Mucosa of gallbladder (tissue), 1 donor: Measurements from ENCODE around the gene TAF11L14. TPM values are rescaled to one million over a fixed set of nuclear protein-coding genes. Genes with fewer than 3 reads are reported as not detected.
"Not testable (repeated sequence)": the region's sequence is repeated elsewhere in the genome, so short reads cannot be mapped to it uniquely, and the experiment has no call there.

Experiments used
- DNase-seq: peaks from one replicate; pipeline ENCODE4 v3.0.0-alpha.2; 2020; ENCODE audit warnings: low spot score
- total RNA-seq: library from RNA; stranded (reverse); gene quantifications from one replicate; pipeline ENCODE4 v1.2.1, GENCODE V29; 2021
- donor health status: DM: no; HTN: no; CAD: no.

TAF11L14 gene
- not detected for total RNA-seq

GRCh38 chr5:17634160-17634559, at the start of gene TAF11L14:
TAF11L14 (plus strand) TSS chr5:17634460.
- no peak for DNase-seq

DNA sequence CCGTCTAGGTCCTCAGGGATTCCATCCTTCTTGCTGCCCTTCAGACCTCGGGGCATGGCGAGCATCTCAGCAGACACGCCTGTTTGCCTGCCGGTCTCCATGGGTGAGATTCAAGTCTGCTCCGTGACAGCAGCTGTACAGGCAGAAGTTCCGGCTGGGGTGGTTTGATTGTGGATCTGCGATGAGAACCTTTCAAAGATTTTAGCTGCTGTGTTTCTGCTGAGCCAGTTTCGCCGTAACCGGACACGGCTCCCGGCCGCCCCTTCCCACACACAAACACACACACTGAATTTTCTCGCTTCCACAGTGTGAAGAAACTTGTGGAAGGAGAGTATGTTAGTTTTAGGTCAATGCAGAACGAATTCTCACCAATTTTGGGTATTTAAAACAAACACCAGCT, 48.6 kb upstream of the TAF11L14 start, which contains the start of gene TAF11L7:
Gene TAF11L7, minus strand, starts transcription at position 101 of the 400 bp plus-strand sequence.
- not testable (repeated sequence) for DNase-seq

DNA sequence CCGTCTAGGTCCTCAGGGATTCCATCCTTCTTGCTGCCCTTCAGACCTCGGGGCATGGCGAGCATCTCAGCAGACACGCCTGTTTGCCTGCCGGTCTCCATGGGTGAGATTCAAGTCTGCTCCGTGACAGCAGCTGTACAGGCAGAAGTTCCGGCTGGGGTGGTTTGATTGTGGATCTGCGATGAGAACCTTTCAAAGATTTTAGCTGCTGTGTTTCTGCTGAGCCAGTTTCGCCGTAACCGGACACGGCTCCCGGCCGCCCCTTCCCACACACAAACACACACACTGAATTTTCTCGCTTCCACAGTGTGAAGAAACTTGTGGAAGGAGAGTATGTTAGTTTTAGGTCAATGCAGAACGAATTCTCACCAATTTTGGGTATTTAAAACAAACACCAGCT, 43.4 kb upstream of the TAF11L14 start, which contains the start of gene TAF11L8:
Gene TAF11L8, minus strand, starts transcription at position 101 of the 400 bp plus-strand sequence.
- DNase-seq = not testable (repeated sequence)

DNA sequence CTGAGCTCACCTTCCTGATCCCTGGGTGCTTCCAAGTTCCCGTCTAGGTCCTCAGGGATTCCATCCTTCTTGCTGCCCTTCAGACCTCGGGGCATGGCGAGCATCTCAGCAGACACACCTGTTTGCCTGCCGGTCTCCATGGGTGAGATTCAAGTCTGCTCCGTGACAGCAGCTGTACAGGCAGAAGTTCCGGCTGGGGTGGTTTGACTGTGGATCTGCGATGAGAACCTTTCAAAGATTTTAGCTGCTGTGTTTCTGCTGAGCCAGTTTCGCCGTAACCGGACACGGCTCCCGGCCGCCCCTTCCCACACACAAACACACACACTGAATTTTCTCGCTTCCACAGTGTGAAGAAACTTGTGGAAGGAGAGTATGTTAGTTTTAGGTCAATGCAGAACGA, 40.0 kb upstream of the TAF11L14 start, which contains the start of gene TAF11L9:
Gene TAF11L9, minus strand, starts transcription at position 140 of the 400 bp plus-strand sequence.
- DNase-seq = not testable (repeated sequence)

DNA sequence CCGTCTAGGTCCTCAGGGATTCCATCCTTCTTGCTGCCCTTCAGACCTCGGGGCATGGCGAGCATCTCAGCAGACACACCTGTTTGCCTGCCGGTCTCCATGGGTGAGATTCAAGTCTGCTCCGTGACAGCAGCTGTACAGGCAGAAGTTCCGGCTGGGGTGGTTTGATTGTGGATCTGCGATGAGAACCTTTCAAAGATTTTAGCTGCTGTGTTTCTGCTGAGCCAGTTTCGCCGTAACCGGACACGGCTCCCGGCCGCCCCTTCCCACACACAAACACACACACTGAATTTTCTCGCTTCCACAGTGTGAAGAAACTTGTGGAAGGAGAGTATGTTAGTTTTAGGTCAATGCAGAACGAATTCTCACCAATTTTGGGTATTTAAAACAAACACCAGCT, 36.5 kb upstream of the TAF11L14 start, which contains the start of gene TAF11L10:
Gene TAF11L10, minus strand, starts transcription at position 101 of the 400 bp plus-strand sequence.
- not testable (repeated sequence) for DNase-seq

- not testable (repeated sequence) for DNase-seq
These were observed 30.4 kb upstream of the TAF11L14 start, which contains the start of gene TAF11L11 for GRCh38 chr5:17603880-17604279. TAF11L11 (plus strand) TSS chr5:17604183.

DNA sequence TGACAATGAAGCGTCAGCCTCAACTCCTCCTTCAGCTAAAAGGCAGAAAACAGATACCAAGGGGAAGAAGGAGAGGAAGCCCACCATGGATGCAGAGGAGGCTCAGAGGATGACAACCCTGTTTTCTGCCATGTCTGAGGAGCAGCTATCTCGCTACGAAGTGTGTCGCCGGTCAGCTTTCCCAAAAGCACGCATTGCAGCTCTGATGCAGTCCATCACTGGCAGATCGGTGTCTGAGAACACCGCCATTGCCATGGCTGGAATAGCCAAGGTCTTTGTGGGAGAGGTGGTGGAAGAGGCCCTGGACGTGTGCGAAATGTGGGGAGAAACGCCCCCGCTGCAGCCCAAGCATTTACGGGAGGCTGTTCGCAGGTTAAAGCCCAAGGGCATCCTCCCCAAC, 29.3 kb upstream of the TAF11L14 start:
- DNase-seq = no peak

- not testable (repeated sequence) for DNase-seq
These were observed 26.8 kb upstream of the TAF11L14 start for GRCh38 chr5:17607461-17607860.

DNA sequence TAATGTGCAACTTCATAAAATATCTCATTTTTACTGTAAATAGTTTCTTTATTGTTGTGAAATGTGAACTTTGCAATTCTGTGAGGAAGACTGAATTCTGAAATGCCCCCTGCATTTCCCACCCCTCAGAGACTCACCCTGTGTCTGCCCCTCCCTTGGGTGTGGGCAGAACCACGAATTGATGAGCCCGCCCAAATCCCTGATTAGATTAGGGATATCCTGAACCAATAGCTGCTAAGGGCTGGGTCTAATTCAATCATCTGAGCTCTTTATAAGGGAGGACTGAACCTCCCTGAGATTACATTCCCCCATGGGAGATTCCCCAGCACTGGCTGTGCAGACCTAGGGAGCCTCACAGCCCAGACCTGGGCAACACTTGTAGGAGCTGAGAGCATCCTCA, 24.2 kb upstream of the TAF11L14 start, which contains the start of gene TAF11L12:
Gene TAF11L12, plus strand, starts transcription at position 301 of the 400 bp plus-strand sequence.
- DNase-seq = not testable (repeated sequence)

DNA sequence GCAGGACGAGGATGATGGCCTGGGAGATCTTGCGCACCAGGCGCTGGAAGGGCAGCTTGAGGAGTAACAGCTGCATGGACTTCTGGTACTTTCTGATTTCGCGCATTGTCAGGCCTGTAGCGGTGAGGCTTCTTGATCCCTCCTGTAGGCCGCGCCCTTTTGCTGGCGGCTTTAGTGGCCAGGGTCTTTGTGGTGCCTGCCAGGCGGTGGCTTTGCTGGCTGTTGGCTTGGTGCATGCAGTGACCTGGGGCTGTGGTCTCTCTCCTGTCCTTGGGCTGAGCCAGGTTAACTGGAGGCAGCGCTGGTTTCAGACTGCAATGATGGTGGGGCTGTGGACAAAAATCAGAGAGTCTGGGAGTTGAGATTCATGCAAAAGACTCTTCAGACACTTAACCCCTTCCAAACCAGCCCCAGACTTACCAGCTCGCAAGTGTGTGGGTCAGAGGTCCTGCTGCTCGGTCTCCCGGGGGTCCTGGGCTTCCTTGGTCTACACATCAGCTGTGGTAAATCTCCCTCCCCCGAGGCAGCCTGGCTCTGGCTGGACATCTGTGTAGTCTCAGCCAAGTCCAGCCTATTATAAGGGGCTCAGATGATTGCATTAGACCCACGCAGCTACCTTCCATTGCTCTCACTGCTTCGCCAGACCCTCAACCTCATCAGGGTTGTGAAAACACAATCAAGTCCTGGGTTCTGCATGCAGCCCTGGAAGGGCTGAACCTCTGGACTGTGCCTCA, 19.2 kb upstream of the TAF11L14 start:
- no peak for DNase-seq

DNA sequence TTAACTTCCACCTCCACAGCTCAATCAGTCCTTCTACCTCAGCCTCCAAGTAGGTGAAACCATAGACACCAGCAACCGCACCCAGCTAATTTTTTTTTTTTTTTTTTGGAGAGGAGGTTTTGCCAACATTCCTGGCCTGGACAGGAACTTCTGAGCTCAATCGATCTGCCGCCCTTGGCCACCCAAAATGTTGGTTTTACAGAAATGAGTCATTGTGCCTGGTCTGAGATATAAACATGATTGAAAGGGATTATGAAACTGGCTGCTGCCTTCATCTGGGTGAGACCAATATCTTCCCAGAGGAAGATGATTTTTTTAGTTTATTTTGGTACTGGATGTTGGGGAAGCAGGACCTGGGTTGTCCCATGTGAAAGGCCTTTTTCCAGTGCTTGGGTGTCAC, 14.9 kb upstream of the TAF11L14 start:
- no peak for DNase-seq

- no peak for DNase-seq
These were observed 13.6 kb upstream of the TAF11L14 start for GRCh38 chr5:17620627-17621026.

- DNase-seq = no peak
These were observed 8.6 kb upstream of the TAF11L14 start for GRCh38 chr5:17625686-17626085.

DNA sequence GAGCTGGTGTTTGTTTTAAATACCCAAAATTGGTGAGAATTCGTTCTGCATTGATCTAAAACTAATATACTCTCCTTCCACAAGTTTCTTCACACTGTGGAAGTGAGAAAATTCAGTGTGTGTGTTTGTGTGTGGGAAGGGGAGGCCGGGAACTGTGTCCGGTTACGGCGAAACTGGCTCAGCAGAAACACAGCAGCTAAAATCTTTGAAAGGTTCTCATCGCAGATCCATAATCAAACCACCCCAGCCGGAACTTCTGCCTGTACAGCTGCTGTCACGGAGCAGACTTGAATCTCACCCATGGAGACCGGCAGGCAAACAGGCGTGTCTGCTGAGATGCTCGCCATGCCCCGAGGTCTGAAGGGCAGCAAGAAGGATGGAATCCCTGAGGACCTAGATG, 2.5 kb upstream of the TAF11L14 start, which contains the start of gene TAF11L13:
Gene TAF11L13, plus strand, starts transcription at position 301 of the 400 bp plus-strand sequence.
- not testable (repeated sequence) for DNase-seq

DNA sequence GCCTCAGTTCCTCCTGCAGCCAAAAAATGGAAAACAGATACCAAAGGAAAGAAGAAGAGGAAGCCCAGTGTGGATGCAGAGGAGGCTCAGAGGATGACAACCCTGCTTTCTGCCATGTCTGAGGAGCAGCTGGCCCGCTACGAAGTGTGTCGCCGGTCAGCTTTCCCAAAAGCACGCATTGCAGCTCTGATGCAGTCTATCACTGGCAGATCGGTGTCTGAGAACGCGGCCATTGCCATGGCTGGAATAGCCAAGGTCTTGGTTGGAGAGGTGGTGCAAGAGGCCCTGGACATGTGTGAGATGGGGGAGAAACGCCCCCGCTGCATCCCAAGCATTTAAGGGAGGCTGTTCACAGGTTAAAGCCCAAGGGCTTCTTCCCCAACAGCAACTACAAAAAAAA, 15.0 kb downstream of the TAF11L14 start:
- not testable (repeated sequence) for DNase-seq

DNA sequence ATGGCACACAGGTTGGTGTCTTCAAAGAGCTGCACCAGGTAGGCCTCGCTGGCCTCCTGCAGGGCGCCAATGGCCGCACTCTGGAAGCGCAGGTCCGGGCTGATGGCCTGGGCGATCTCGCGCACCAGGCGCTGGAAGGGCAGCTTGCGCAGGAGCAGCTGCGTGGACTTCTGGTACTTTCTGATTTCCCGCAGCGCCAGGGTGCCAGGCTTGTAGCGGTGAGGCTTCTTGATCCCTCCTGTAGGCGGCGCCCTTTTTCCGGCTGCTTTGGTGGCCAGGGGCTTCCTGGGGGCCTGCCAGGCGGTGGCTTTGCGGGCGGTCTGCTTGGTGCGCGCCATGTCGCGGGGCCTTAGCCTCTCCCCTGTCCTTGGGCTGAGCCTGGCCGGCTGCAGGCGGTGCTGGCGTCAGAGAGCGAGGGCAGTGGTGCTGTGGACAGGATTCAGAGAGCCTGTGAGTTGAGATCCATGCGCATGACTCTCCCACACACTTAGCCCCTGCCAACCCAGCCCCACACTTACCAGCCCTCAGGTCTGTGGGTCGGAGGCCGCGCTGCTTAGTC, 21.0 kb downstream of the TAF11L14 start:
- not testable (repeated sequence) for DNase-seq

DNA sequence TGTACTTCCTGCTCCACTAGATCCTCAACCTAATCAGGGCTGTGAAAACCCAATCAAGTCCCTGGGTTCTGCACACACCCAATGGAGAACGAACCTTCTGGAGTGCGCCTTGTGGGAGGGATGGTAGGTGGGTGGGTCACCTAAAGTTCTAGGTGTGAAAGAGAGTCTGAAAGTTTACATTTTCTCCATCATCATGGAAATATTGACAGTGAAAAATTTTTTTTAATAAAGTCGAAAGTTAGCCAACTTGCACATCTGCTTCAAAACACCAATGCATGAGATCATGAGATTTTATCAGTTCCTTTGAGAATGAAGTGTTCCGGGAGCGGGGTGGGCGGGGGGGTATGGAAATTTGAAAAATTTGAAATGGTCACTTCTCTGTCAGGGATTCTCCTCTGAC, 21.7 kb downstream of the TAF11L14 start:
- DNase-seq = no peak

- no peak for DNase-seq
These were observed 28.9 kb downstream of the TAF11L14 start for GRCh38 chr5:17663182-17663581.

DNA sequence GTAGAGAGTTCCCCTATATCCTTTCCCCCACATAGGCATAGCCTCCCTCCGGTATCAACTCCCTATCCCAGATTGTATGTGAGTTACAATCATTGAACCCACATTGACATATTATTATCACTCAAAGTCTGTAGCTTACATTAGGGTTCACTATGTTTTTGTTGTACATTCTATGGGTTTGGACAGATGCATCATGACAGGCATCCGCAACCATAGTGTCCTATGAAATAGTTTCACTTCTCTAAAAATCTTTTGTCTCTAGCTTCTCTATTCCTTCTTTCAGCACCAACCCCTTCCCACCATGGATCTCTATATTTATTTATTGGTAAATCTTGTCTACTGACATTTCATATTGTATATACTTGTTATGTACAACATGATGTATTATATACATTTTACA, 31.6 kb downstream of the TAF11L14 start:
- no peak for DNase-seq

GRCh38 chr5:17666726-17667235, 32.5 kb downstream of the TAF11L14 start:
- no peak for DNase-seq

DNA sequence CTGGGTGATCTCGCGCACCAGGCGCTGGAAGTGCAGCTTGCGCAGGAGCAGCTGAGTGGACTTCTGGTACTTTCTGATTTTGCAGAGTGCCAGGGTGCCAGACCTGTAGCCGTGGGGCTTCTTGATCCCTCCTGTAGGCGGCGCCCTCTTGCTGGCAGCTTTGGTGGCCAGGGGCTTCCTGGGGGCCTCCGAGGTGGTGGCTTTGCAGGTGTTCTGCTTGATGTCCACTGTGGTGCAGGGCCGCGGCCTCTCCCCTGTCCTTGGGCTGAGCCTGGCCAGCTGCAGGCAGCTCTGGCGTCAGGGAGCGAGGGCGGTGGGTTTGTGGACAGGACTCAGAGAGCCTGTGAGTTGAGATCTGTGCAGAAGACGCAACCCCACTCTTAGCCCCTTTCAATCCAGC, 36.1 kb downstream of the TAF11L14 start:
- DNase-seq = no peak

DNA sequence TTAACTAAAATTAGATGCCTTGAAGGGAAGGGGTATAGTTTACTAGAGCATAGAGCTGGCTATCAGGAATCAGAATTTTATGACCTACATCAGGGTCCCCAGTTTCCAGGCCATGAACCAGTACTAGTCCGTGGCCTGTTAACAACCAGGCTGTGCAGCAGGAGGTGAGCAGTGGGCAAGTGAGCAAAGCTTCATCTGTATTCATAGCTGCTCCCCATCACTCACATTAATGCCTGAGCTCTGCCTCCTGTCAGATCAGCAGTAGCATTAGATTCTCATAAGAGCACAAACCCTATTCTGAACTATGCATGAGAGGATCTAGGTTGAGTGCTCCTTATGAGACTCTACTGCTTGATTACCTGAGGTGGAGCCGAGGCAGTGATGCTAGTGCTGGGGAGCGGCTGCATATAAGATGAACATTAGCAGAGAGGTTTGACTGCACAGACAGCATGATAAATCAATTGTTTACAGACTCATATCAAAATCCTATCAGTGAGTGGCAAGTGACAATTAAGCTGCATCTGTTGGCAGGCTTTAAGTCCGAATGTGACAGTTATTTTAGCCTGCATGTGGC, 44.6 kb downstream of the TAF11L14 start:
- DNase-seq = no peak
